ENCODE measurements around the gene PCBP1.
"Not testable (repeated sequence)": the region's sequence is repeated elsewhere in the genome, so short reads cannot be mapped to it uniquely, and the experiment has no call there.

PCBP1 gene

GRCh38 chr2:70123051-70123828 lies 36.0 kb downstream of the PCBP1 start:
- Histone ChIP-seq H3K27me3 (ENCODE audit: control insufficient read depth, insufficient read depth, low read length) (no peaks in the 10 kb centered on the region), H3K4me1 (ENCODE audit: control insufficient read depth, insufficient read depth, low read length) (peaks cover 20% of the 10 kb centered on the region), H3K9ac (ENCODE audit: low read length) (peak overlapping the region; percentile 95), H3K9me3 (ENCODE audit: control insufficient read depth, low read length) (no peaks in the 10 kb centered on the region), H3K4me3 (ENCODE audit: low read length) (no peak overlapping the region), H3K36me3 (ENCODE audit: control insufficient read depth, insufficient read depth, low read length) (no peaks in the 10 kb centered on the region)

DNA sequence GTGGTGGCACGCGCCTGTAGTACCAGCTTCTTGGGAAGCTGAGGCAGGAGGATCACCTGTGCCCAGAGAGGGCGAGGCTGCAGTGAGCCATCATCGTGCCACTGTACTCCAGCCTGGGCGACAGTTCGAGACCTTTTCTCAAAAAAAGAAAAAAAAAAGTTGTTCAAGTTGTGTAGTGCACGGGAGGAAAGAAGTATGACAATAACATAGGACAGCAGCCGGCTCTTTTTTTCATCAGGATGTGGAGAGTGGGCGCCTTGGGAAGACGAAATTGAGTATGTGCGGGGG lies 36.5 kb downstream of the PCBP1 start:
- H3K27me3 ChIP-seq (ENCODE audit: control insufficient read depth, insufficient read depth, low read length): no peaks in the 10 kb centered on the region
- H3K4me3 ChIP-seq (ENCODE audit: low read length): peak overlapping the region; percentile 92
- H3K4me1 ChIP-seq (ENCODE audit: control insufficient read depth, insufficient read depth, low read length): peaks cover 18% of the 10 kb centered on the region
- no peaks in the 10 kb centered on the region for H3K36me3 ChIP-seq (ENCODE audit: control insufficient read depth, insufficient read depth, low read length)
- peak overlapping the region; percentile 95 for H3K9ac ChIP-seq (ENCODE audit: low read length)
- H3K9me3 ChIP-seq (ENCODE audit: control insufficient read depth, low read length): no peaks in the 10 kb centered on the region

DNA sequence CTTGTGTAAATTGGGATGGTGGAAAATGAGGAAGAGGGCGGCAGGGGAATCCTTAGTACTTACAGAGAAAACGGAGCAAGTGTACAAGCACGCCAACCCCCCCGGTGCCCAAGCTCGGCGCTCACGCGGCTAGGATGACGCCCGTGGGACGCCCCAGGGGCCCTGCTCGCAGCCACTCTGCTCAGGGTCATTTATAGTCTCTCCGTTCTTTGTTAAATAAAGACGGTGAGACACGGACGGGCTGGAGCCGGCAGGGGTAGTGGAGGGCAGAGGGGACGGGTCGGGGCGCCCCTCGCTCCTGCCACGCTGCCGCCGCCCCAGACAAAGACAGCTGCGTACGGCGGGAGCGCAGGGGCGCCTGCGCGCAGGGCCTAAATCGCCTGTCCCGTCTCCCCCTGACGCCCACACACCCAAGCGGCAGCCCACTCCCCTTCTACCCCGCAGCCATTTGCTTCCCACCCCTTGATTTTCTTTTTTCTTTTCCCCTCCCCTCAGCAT lies 37.8 kb downstream of the PCBP1 start:
- Histone ChIP-seq H3K9ac (ENCODE audit: low read length) (peak overlapping the region; percentile 95), H3K27me3 (ENCODE audit: control insufficient read depth, insufficient read depth, low read length) (no peaks in the 10 kb centered on the region), H3K4me3 (ENCODE audit: low read length) (peak overlapping the region; percentile 92), H3K36me3 (ENCODE audit: control insufficient read depth, insufficient read depth, low read length) (no peaks in the 10 kb centered on the region), H3K4me1 (ENCODE audit: control insufficient read depth, insufficient read depth, low read length) (peaks cover 14% of the 10 kb centered on the region), H3K9me3 (ENCODE audit: control insufficient read depth, low read length) (no peaks in the 10 kb centered on the region)

GRCh38 chr2:70125498-70125898 lies 38.2 kb downstream of the PCBP1 start:
- H3K9me3 ChIP-seq (ENCODE audit: control insufficient read depth, low read length): no peaks in the 10 kb centered on the region
- H3K4me1 ChIP-seq (ENCODE audit: control insufficient read depth, insufficient read depth, low read length): peaks cover 14% of the 10 kb centered on the region
- H3K27me3 ChIP-seq (ENCODE audit: control insufficient read depth, insufficient read depth, low read length): no peaks in the 10 kb centered on the region
- peak overlapping the region; percentile 95 for H3K9ac ChIP-seq (ENCODE audit: low read length)
- peak overlapping the region; percentile 92 for H3K4me3 ChIP-seq (ENCODE audit: low read length)
- no peaks in the 10 kb centered on the region for H3K36me3 ChIP-seq (ENCODE audit: control insufficient read depth, insufficient read depth, low read length)

DNA sequence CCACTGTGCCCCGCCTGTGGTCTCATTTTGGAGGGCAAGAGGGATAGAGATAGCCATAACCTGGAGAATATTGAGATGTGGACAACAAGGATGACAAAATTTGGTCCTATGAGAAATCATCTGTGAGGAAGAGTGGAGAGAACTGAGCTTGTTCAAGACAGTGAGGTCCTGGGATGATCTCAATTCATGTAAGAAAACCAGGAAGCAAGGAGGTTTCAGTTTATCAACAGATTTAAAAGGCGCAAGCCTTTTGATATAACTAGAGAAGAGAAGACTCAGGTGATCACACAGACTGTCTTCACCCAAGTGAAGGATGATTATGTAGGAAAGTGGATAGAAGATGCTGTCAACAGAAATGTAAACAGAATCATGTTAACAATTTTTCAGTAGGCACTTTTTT lies 39.1 kb downstream of the PCBP1 start:
- H3K27me3 ChIP-seq (ENCODE audit: control insufficient read depth, insufficient read depth, low read length): no peaks in the 10 kb centered on the region
- peaks cover 14% of the 10 kb centered on the region for H3K4me1 ChIP-seq (ENCODE audit: control insufficient read depth, insufficient read depth, low read length)
- H3K9ac ChIP-seq (ENCODE audit: low read length): peak overlapping the region; percentile 15
- H3K4me3 ChIP-seq (ENCODE audit: low read length): no peak overlapping the region
- no peaks in the 10 kb centered on the region for H3K9me3 ChIP-seq (ENCODE audit: control insufficient read depth, low read length)
- no peaks in the 10 kb centered on the region for H3K36me3 ChIP-seq (ENCODE audit: control insufficient read depth, insufficient read depth, low read length)

DNA sequence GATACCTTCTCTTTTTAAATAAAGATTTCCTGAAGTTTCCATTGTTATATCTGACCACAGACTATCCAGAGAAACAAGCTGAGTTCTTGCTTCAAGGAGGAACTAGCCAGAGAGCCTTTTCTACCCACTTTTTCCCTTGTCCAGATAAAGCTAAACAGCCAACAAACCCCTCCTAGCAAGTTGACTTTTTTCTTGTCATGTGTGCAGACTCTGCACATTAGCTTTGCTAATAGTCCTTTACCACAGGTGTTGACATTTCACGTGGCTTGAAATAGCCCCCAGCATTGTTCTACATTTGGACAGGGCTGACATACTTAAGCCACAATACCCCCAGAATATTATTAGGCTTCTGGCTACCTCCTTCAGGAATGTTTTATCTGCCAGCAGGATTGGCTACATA lies 40.7 kb downstream of the PCBP1 start:
- no peak overlapping the region for H3K9ac ChIP-seq (ENCODE audit: low read length)
- H3K27me3 ChIP-seq (ENCODE audit: control insufficient read depth, insufficient read depth, low read length): no peaks in the 10 kb centered on the region
- H3K9me3 ChIP-seq (ENCODE audit: control insufficient read depth, low read length): no peaks in the 10 kb centered on the region
- H3K36me3 ChIP-seq (ENCODE audit: control insufficient read depth, insufficient read depth, low read length): no peaks in the 10 kb centered on the region
- H3K4me1 ChIP-seq (ENCODE audit: control insufficient read depth, insufficient read depth, low read length): peaks cover 27% of the 10 kb centered on the region
- H3K4me3 ChIP-seq (ENCODE audit: low read length): no peak overlapping the region

- not testable (repeated sequence) for H3K9me3 ChIP-seq (ENCODE audit: control insufficient read depth, low read length); H3K27me3 ChIP-seq (ENCODE audit: control insufficient read depth, insufficient read depth, low read length); H3K4me3 ChIP-seq (ENCODE audit: low read length); H3K36me3 ChIP-seq (ENCODE audit: control insufficient read depth, insufficient read depth, low read length)
- H3K4me1 ChIP-seq (ENCODE audit: control insufficient read depth, insufficient read depth, low read length): peaks cover 29% of the 10 kb centered on the region
- H3K9ac ChIP-seq (ENCODE audit: low read length): peak overlapping the region; percentile 78
Measured at GRCh38 chr2:70131344-70132143, 44.3 kb downstream of the PCBP1 start.

DNA sequence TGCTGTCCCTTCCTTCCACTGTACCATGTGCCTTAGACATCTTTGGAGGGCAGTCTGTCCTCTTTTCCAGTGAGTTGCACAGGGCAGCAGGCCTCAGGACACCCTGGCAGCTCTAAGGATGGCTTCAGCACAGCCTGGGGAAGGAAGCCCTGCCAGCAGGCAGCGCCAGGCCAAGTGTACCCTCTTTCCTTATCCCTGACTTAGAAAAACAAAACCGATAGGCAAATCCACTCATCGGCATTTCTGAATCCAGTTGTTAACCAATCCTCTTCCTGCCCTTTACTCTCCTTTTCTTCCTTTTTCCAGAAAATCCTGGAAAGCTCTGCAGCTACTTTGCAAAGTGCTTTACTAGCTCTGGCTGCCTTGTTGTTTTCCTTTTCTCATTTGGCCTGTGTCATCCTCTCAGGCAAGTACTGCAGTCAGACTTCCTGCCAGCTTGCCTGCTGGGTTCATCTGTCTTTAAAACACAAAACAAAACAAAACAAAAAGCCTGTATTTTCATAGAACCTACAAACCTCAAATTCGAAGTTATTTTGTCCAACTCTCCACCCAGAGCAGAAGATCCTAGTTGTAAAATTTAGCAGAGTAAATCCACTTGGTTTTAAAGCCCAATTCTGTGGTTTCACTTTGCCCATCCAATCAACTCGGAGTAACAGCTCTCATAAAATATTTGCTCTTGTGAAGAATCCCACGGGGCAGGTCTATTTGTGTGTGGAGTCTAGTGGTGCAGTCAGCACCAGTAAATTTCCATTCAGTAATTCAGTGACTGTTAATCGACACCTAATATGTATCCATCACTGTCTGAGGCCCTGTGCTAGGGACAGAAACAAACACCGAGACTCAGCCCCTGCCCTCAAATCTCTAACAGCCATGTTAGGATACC lies 45.2 kb downstream of the PCBP1 start:
- Histone ChIP-seq H3K27me3 (ENCODE audit: control insufficient read depth, insufficient read depth, low read length) (no peaks in the 10 kb centered on the region), H3K9ac (ENCODE audit: low read length) (peak overlapping the region; percentile 78), H3K36me3 (ENCODE audit: control insufficient read depth, insufficient read depth, low read length) (no peaks in the 10 kb centered on the region), H3K4me3 (ENCODE audit: low read length) (peak overlapping the region; percentile 47), H3K4me1 (ENCODE audit: control insufficient read depth, insufficient read depth, low read length) (peaks cover 29% of the 10 kb centered on the region), H3K9me3 (ENCODE audit: control insufficient read depth, low read length) (no peaks in the 10 kb centered on the region)

DNA sequence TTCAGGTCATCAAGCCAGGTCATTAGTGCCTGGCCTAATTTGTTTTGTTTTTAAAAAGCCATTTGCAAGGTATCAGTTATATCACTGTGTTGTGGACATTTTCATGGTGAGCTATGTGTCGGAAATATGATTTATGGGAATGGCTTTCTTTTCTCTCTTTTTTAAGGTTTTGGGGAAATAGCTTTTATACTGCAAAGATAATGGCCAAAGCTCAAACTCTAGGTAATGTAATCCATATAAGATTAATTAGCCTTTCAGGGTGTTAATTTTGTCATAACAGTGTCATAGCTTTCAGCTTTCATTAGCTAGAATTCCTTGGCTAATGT lies 45.8 kb downstream of the PCBP1 start:
- H3K9me3 ChIP-seq (ENCODE audit: control insufficient read depth, low read length): no peaks in the 10 kb centered on the region
- no peaks in the 10 kb centered on the region for H3K36me3 ChIP-seq (ENCODE audit: control insufficient read depth, insufficient read depth, low read length)
- H3K9ac ChIP-seq (ENCODE audit: low read length): peak overlapping the region; percentile 78
- no peaks in the 10 kb centered on the region for H3K27me3 ChIP-seq (ENCODE audit: control insufficient read depth, insufficient read depth, low read length)
- peak overlapping the region; percentile 47 for H3K4me3 ChIP-seq (ENCODE audit: low read length)
- peaks cover 29% of the 10 kb centered on the region for H3K4me1 ChIP-seq (ENCODE audit: control insufficient read depth, insufficient read depth, low read length)

GRCh38 chr2:70133491-70134322 lies 46.4 kb downstream of the PCBP1 start:
- no peaks in the 10 kb centered on the region for H3K27me3 ChIP-seq (ENCODE audit: control insufficient read depth, insufficient read depth, low read length)
- no peaks in the 10 kb centered on the region for H3K9me3 ChIP-seq (ENCODE audit: control insufficient read depth, low read length)
- H3K9ac ChIP-seq (ENCODE audit: low read length): no peak overlapping the region
- no peak overlapping the region for H3K4me3 ChIP-seq (ENCODE audit: low read length)
- H3K36me3 ChIP-seq (ENCODE audit: control insufficient read depth, insufficient read depth, low read length): no peaks in the 10 kb centered on the region
- H3K4me1 ChIP-seq (ENCODE audit: control insufficient read depth, insufficient read depth, low read length): peaks cover 29% of the 10 kb centered on the region

GRCh38 chr2:70134323-70134983 lies 47.2 kb downstream of the PCBP1 start:
- not testable (repeated sequence) for H3K9ac ChIP-seq (ENCODE audit: low read length); H3K4me3 ChIP-seq (ENCODE audit: low read length); H3K9me3 ChIP-seq (ENCODE audit: control insufficient read depth, low read length); H3K36me3 ChIP-seq (ENCODE audit: control insufficient read depth, insufficient read depth, low read length); H3K27me3 ChIP-seq (ENCODE audit: control insufficient read depth, insufficient read depth, low read length)
- peaks cover 29% of the 10 kb centered on the region for H3K4me1 ChIP-seq (ENCODE audit: control insufficient read depth, insufficient read depth, low read length)
